Esophagus squamous epithelium (tissue), 5 donors: ENCODE results near the gene ASL. TPM values are rescaled to one million over a fixed set of nuclear protein-coding genes. Genes with fewer than 3 reads are reported as not detected.
"Not testable (repeated sequence)": the region's sequence is repeated elsewhere in the genome, so short reads cannot be mapped to it uniquely, and the experiment has no call there.

Source experiments
- DNase-seq: peaks from one replicate; lab custom pipeline; 2025; lab: John Stamatoyannopoulos, UW
- H3K27ac ChIP-seq, 4 donors: fragments of 200-600 bp; sonication (generic); one replicate each; pipeline ENCODE4 v1.5.1; 2016 to 2019; ENCODE audit warnings: mild to moderate bottlenecking in 1 of 4
- H3K27me3 ChIP-seq, 4 donors: fragments of 200-600 bp; sonication (generic); 1 replicate in 3 of 4; 2 replicates in 1 of 4; pipeline versions ENCODE4 v1.5.1 to v1.6.0; 2017 to 2021; ENCODE audit warnings: antibody characterized with exemption in 1 of 4
- H3K36me3 ChIP-seq, 3 donors: fragments of 200-600 bp; sonication (generic); one replicate each; pipeline ENCODE4 v1.5.1; 2016 to 2019
- H3K4me1 ChIP-seq, 3 donors: fragments of 200-600 bp; sonication (generic); one replicate each; pipeline ENCODE4 v1.5.1; 2017 to 2019
- H3K4me3 ChIP-seq, 4 donors: fragments of 200-600 bp; sonication (generic); 1 replicate in 3 of 4; 2 replicates in 1 of 4; pipeline ENCODE4 v1.5.1; 2016 to 2019; ENCODE audit warnings: mild to moderate bottlenecking in 2 of 4, moderate library complexity in 1 of 4
- H3K9me3 ChIP-seq, 3 donors: fragments of 200-600 bp; sonication (generic); one replicate each; pipeline ENCODE4 v1.5.1; 2016 to 2019
- POLR2A ChIP-seq, 4 donors: fragments of 450-650 bp; IDR thresholded peaks; one replicate each; pipeline ENCODE4 v1.6.1; 2017; ENCODE audit warnings: antibody characterized with exemption in 4 of 4, mild to moderate bottlenecking in 4 of 4, moderate library complexity in 3 of 4
- WGBS, 2 donors: methylation state at CpG; one replicate each; pipeline ENCODE4 v1.1.5; 2018; 5-methylcytosine and 5-hydroxymethylcytosine counted together
- intact Hi-C: fragments of 100-400 bp; cut with DNase I; formaldehyde crosslinking; loops from one replicate; pipeline ENCODE4 v1.15.0; 2022
- total RNA-seq, 4 donors: library from RNA; depleted of rRNA; stranded (reverse); fragments of >200 nt; gene quantifications; one replicate each; pipeline ENCODE4 v1.1.0, GENCODE V29; 2016
- TF ChIP-seq, protein P1 (sequence below), 6 experiments: fragments of 450-650 bp in 4 of 6; fragments of 200-600 bp in 2 of 6; sonication (generic) in 2 of 6; IDR thresholded peaks; one replicate each; pipeline ENCODE4 v1.5.1; 2016 to 2019; ENCODE audit warnings: antibody characterized with exemption in 6 of 6, mild to moderate bottlenecking in 4 of 6, moderate library complexity in 4 of 6
- donor health status: DM: yes; HTN: yes; CAD: no.

Gene ASL
- total RNA-seq, 4 donors from 2014 or later, result 32.3 to 40.7 (median 37.7) TPM

DNA sequence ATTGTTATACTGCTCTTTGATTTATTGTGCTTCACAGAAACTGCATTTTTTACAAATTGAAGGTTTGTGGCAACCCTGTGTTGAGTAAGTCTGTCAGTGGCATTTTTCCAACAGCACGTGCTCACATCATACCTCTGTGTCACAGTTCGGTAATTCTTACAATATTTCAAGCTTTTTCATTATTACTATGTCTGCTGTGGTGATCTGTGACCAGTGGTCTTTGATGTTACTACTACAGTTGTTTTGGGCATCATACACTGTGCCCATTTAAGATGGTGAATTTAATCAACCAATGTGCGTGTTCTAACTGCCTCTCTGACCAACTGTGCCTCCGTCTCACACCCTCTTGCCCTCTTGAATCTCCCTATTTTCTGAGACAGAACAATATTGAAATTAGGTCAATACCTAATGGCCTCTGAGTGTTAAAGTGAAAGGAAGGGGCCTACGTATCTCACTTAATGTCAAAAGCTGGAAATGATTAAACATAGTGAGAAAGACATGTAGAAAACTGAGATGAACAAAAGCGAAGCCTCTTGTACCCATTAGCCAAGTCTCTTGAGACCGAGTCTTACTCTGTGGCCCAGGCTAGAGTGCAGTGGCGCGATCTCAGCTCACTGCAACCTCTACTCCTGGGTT lies 20.2 kb upstream of the ASL start:
- DNase-seq, result no peak
- Histone ChIP-seq H3K27ac (no peak overlapping the region), H3K36me3 (no peaks in the 10 kb centered on the region), H3K27me3 (no peaks in the 10 kb centered on the region), H3K9me3 (no peaks in the 10 kb centered on the region), H3K4me1 (peaks cover 0 to 7% (median 4%) of the 10 kb centered on the region in 3 donors), H3K4me3 (no peak overlapping the region)
- TF ChIP-seq, protein P1, sequence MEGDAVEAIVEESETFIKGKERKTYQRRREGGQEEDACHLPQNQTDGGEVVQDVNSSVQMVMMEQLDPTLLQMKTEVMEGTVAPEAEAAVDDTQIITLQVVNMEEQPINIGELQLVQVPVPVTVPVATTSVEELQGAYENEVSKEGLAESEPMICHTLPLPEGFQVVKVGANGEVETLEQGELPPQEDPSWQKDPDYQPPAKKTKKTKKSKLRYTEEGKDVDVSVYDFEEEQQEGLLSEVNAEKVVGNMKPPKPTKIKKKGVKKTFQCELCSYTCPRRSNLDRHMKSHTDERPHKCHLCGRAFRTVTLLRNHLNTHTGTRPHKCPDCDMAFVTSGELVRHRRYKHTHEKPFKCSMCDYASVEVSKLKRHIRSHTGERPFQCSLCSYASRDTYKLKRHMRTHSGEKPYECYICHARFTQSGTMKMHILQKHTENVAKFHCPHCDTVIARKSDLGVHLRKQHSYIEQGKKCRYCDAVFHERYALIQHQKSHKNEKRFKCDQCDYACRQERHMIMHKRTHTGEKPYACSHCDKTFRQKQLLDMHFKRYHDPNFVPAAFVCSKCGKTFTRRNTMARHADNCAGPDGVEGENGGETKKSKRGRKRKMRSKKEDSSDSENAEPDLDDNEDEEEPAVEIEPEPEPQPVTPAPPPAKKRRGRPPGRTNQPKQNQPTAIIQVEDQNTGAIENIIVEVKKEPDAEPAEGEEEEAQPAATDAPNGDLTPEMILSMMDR (IDR thresholded peaks at IDR 0.05), result no peak
- TF ChIP-seq POLR2A (IDR thresholded peaks at IDR 0.05), result no peak
- WGBS, 2 donors, result 68 to 71% methylated on average over 9 of the region's 9 CpGs
- intact Hi-C loops, result no loop called here

DNA sequence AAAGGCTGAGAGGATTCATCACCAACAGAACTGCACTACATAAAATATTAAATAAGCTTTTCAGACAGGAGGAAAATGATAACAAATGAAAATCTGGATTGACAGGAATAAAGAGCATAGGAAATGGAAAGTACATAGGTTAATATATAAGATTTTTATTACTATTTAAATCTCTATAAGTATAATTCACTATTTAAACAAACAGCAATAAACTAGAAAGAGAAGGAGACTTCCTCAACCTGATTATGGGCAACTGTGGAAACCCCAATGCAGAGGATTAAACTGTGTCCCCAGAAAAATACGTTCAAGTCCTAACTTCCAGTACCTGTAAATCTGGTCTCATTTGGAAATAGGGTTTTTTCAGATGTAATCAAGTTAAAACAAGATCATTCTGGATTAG lies 14.8 kb upstream of the ASL start:
- no peak overlapping the region for H3K27ac ChIP-seq

DNA sequence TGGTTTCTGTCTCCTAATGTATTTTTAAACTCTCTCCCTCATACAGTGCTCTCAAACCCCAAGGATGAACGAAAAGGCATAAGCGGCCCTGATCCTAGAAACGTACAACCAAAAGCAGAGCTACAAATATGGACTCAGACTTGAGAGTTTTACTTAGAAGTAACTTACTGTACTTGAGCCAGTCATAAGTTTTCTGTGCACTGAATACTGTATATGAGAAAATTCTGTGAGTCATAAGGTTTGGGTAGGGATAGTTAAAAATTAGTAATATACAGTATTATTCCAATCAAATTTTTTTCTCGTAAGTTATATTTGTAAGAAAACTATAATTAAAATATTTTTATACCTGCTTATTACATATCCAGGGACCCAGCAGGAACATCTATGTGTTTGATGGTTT lies 5.9 kb upstream of the ASL start:
- Histone ChIP-seq H3K9me3 (no peaks in the 10 kb centered on the region), H3K27ac (no peak overlapping the region), H3K36me3 (no peaks in the 10 kb centered on the region), H3K27me3 (no peaks in the 10 kb centered on the region), H3K4me1 (no peaks in the 10 kb centered on the region), H3K4me3 (no peak overlapping the region)
- TF ChIP-seq, protein P1 (IDR thresholded peaks at IDR 0.05), result no peak
- no peak for TF ChIP-seq POLR2A (IDR thresholded peaks at IDR 0.05)
- no peak for DNase-seq
- intact Hi-C loops, result no loop called here
- WGBS, 2 donors, result 79 to 98% methylated on average over 4 of the region's 4 CpGs

More for the DNA sequence above, 14.8 kb upstream of the ASL start:
- 68 to 85% methylated on average over 1 of the region's 1 CpG for WGBS, 2 donors
- H3K36me3 ChIP-seq, result no peaks in the 10 kb centered on the region
- no peaks in the 10 kb centered on the region for H3K9me3 ChIP-seq
- no peaks in the 10 kb centered on the region for H3K27me3 ChIP-seq
- no peak overlapping the region for H3K4me3 ChIP-seq
- intact Hi-C loops, result no loop called here
- TF ChIP-seq POLR2A (IDR thresholded peaks at IDR 0.05), result no peak
- TF ChIP-seq, protein P1 (IDR thresholded peaks at IDR 0.05), result no peak
- DNase-seq, result no peak
- H3K4me1 ChIP-seq, result no peaks in the 10 kb centered on the region

DNA sequence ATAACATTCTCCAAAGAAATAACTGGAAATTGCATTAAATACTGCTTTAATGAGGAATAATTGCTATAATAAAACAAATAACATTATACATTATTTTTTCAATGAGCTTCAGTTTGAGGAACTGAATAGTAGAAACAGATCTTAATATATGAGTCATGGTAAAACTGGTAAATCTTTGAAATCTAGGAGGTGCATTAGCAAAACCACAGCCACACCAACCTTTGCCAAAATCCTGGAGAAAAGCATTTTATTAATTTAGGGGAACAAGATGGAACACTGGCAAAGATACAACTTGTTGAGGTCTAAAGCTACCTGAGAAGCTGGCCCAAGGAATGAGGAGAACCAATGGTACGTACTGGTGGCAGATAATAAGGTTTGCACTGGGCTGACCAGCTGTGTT lies 5.4 kb upstream of the ASL start:
- H3K4me3 ChIP-seq, result no peak overlapping the region
- WGBS, 2 donors, result 88 to 100% methylated on average over 1 of the region's 1 CpG
- H3K4me1 ChIP-seq, result peaks cover 0 to 3% (median 0%) of the 10 kb centered on the region in 3 donors

GRCh38 chr7:66072208-66072607 lies 3.4 kb upstream of the ASL start:
- H3K27ac ChIP-seq, H3K9me3 ChIP-seq, H3K36me3 ChIP-seq, DNase-seq, H3K4me3 ChIP-seq, intact Hi-C loops, H3K27me3 ChIP-seq: not testable (repeated sequence)
- H3K4me1 ChIP-seq, result peaks cover 11 to 18% (median 12%) of the 10 kb centered on the region in 3 donors
- 53 to 62% methylated on average over 6 to 7 of the region's 7 CpGs for WGBS, 2 donors

More for the DNA sequence above, 5.4 kb upstream of the ASL start:
- TF ChIP-seq POLR2A (IDR thresholded peaks at IDR 0.05), result no peak
- TF ChIP-seq, protein P1 (IDR thresholded peaks at IDR 0.05), result no peak
- no peaks in the 10 kb centered on the region for H3K27me3 ChIP-seq
- no peak overlapping the region for H3K27ac ChIP-seq
- no peak for DNase-seq
- H3K36me3 ChIP-seq, result no peaks in the 10 kb centered on the region
- intact Hi-C loops, result no loop called here
- no peaks in the 10 kb centered on the region for H3K9me3 ChIP-seq
